Activated CD4-positive, alpha-beta memory T cell treated with anti-CD3 and anti-CD28 coated beads for 36 hours (primary cell): ENCODE measurements around the gene FAIM2. TPM values are rescaled to one million over a fixed set of nuclear protein-coding genes. Genes with fewer than 3 reads are reported as not detected.

Experiments
- CTCF ChIA-PET: fragments of 350-600 bp; sonication (Branson Sonifier 250); formaldehyde crosslinking; loops from one replicate; lab custom pipeline; 2021; ENCODE audit warnings: antibody characterized with exemption, inconsistent platforms; lab: Charles Lee
- POLR2A ChIA-PET: fragments of 350-600 bp; sonication (Branson Sonifier 250); formaldehyde crosslinking; loops from one replicate; lab custom pipeline; 2021; ENCODE audit warnings: antibody characterized with exemption; lab: Charles Lee
- DNase-seq: peaks from one replicate; pipeline ENCODE4 v3.0.0-alpha.2; 2020
- H3K27ac Mint-ChIP-seq: one replicate; pipeline ENCODE4 v1.8.0; 2021; ENCODE audit warnings: mixed read lengths
- H3K27me3 Mint-ChIP-seq: one replicate; pipeline ENCODE4 v1.8.0; 2021; ENCODE audit warnings: mixed read lengths
- H3K36me3 Mint-ChIP-seq: one replicate; pipeline ENCODE4 v1.8.0; 2021; ENCODE audit warnings: mixed read lengths
- H3K4me1 Mint-ChIP-seq: one replicate; pipeline ENCODE4 v1.8.0; 2021; ENCODE audit warnings: low read depth, mixed read lengths
- H3K4me3 Mint-ChIP-seq: one replicate; pipeline ENCODE4 v1.8.0; 2021; ENCODE audit warnings: mild to moderate bottlenecking, mixed read lengths
- H3K9me3 Mint-ChIP-seq: one replicate; pipeline ENCODE4 v1.8.0; 2021; ENCODE audit warnings: mixed read lengths
- intact Hi-C: fragments of 100-400 bp; cut with micrococcal nuclease; formaldehyde crosslinking; loops from one replicate; pipeline ENCODE4 v1.15.1; 2023
- total RNA-seq, 2 experiments: library from RNA; stranded (reverse); gene quantifications; one replicate each; pipeline ENCODE4 v1.2.3, GENCODE V29; 2021

The FAIM2 gene
- total RNA-seq, 2 experiments from 2014 or later = 1.7 to 2.1 TPM

GRCh38 chr12:49891012-49891411 lies 12.7 kb downstream of the FAIM2 start:
- POLR2A ChIA-PET = no interaction called here
- H3K27ac Mint-ChIP-seq = no peak overlapping the region

GRCh38 chr12:49890096-49890461 lies 13.6 kb downstream of the FAIM2 start:
- ChIA-PET POLR2A (no interaction called here), CTCF (interaction anchor here (0.8 kb wide), 1 partner anchor 77 kb away, joined by 3 read pairs; no protein-coding TSS in a partner anchor)
- no peaks in the 10 kb centered on the region for H3K36me3 Mint-ChIP-seq
- DNase-seq = no peak
- no peaks in the 10 kb centered on the region for H3K4me1 Mint-ChIP-seq
- H3K9me3 Mint-ChIP-seq = no peaks in the 10 kb centered on the region
- intact Hi-C loops = no loop called here
- no peak overlapping the region for H3K4me3 Mint-ChIP-seq
- no peak overlapping the region for H3K27ac Mint-ChIP-seq
- H3K27me3 Mint-ChIP-seq = peaks cover 8% of the 10 kb centered on the region

More at GRCh38 chr12:49891012-49891411, 12.7 kb downstream of the FAIM2 start:
- Mint-ChIP-seq H3K36me3 (no peaks in the 10 kb centered on the region), H3K4me3 (no peak overlapping the region), H3K9me3 (no peaks in the 10 kb centered on the region), H3K27me3 (peaks cover 5% of the 10 kb centered on the region), H3K4me1 (no peaks in the 10 kb centered on the region)
- CTCF ChIA-PET = no interaction called here
- intact Hi-C loops = no loop called here
- no peak for DNase-seq

- no peak for DNase-seq
- no peak overlapping the region for H3K4me3 Mint-ChIP-seq
- intact Hi-C loops = no loop called here
- POLR2A ChIA-PET = no interaction called here
- no peaks in the 10 kb centered on the region for H3K9me3 Mint-ChIP-seq
- CTCF ChIA-PET = interaction anchor here (0.8 kb wide), 1 partner anchor 78 kb away, joined by 3 read pairs; no protein-coding TSS in a partner anchor
- no peaks in the 10 kb centered on the region for H3K36me3 Mint-ChIP-seq
- no peaks in the 10 kb centered on the region for H3K4me1 Mint-ChIP-seq
- H3K27ac Mint-ChIP-seq = no peak overlapping the region
- H3K27me3 Mint-ChIP-seq = peaks cover 8% of the 10 kb centered on the region
Observed at GRCh38 chr12:49889361-49890095, 14.2 kb downstream of the FAIM2 start.

- H3K36me3 Mint-ChIP-seq = no peaks in the 10 kb centered on the region
- ChIA-PET POLR2A (no interaction called here), CTCF (no interaction called here)
- peaks cover 8% of the 10 kb centered on the region for H3K27me3 Mint-ChIP-seq
- H3K9me3 Mint-ChIP-seq = no peaks in the 10 kb centered on the region
- no peak overlapping the region for H3K27ac Mint-ChIP-seq
- H3K4me3 Mint-ChIP-seq = no peak overlapping the region
- DNase-seq = no peak
- intact Hi-C loops = no loop called here
- no peaks in the 10 kb centered on the region for H3K4me1 Mint-ChIP-seq
Observed at GRCh38 chr12:49888461-49889151, 15.1 kb downstream of the FAIM2 start.

GRCh38 chr12:49887536-49888401 lies 15.9 kb downstream of the FAIM2 start:
- peaks cover 8% of the 10 kb centered on the region for H3K27me3 Mint-ChIP-seq
- POLR2A ChIA-PET = no interaction called here
- intact Hi-C loops = no loop called here
- H3K27ac Mint-ChIP-seq = no peak overlapping the region
- H3K36me3 Mint-ChIP-seq = no peaks in the 10 kb centered on the region
- CTCF ChIA-PET = interaction anchor here (0.5 to 1.5 kb wide), 2 partner anchors 21 to 545 kb away, joined by 3 to 5 read pairs; no protein-coding TSS in a partner anchor
- no peaks in the 10 kb centered on the region for H3K4me1 Mint-ChIP-seq
- no peaks in the 10 kb centered on the region for H3K9me3 Mint-ChIP-seq
- H3K4me3 Mint-ChIP-seq = no peak overlapping the region
- no peak for DNase-seq

GRCh38 chr12:49887091-49887490 lies 16.6 kb downstream of the FAIM2 start:
- H3K27me3 Mint-ChIP-seq = peaks cover 8% of the 10 kb centered on the region
- H3K9me3 Mint-ChIP-seq = no peaks in the 10 kb centered on the region

GRCh38 chr12:49885663-49886461 lies 17.8 kb downstream of the FAIM2 start:
- peaks cover 8% of the 10 kb centered on the region for H3K27me3 Mint-ChIP-seq
- DNase-seq = no peak
- intact Hi-C loops = no loop called here
- POLR2A ChIA-PET = no interaction called here
- no peaks in the 10 kb centered on the region for H3K4me1 Mint-ChIP-seq
- H3K36me3 Mint-ChIP-seq = no peaks in the 10 kb centered on the region
- CTCF ChIA-PET = interaction anchor here (0.6 to 1.5 kb wide), 2 partner anchors 9 to 19 kb away, joined by 3 to 5 read pairs; no protein-coding TSS in a partner anchor
- H3K9me3 Mint-ChIP-seq = no peaks in the 10 kb centered on the region
- no peak overlapping the region for H3K4me3 Mint-ChIP-seq
- no peak overlapping the region for H3K27ac Mint-ChIP-seq

More at GRCh38 chr12:49887091-49887490, 16.6 kb downstream of the FAIM2 start:
- Mint-ChIP-seq H3K27ac (no peak overlapping the region), H3K36me3 (no peaks in the 10 kb centered on the region), H3K4me3 (no peak overlapping the region), H3K4me1 (no peaks in the 10 kb centered on the region)
- CTCF ChIA-PET = interaction anchor here (0.5 to 1.5 kb wide), 2 partner anchors 21 to 546 kb away, joined by 3 to 5 read pairs; no protein-coding TSS in a partner anchor
- no peak for DNase-seq
- intact Hi-C loops = no loop called here
- POLR2A ChIA-PET = no interaction called here

- H3K27me3 Mint-ChIP-seq = peaks cover 8% of the 10 kb centered on the region
- no peaks in the 10 kb centered on the region for H3K36me3 Mint-ChIP-seq
- no peaks in the 10 kb centered on the region for H3K4me1 Mint-ChIP-seq
- ChIA-PET POLR2A (no interaction called here), CTCF (no interaction called here)
- no peak overlapping the region for H3K4me3 Mint-ChIP-seq
- no peak for DNase-seq
- H3K27ac Mint-ChIP-seq = no peak overlapping the region
- intact Hi-C loops = no loop called here
- H3K9me3 Mint-ChIP-seq = peaks cover 6% of the 10 kb centered on the region
Observed at GRCh38 chr12:49885118-49885517, 18.6 kb downstream of the FAIM2 start.

GRCh38 chr12:49882851-49883464 lies 20.7 kb downstream of the FAIM2 start:
- Mint-ChIP-seq H3K27ac (no peak overlapping the region), H3K36me3 (no peaks in the 10 kb centered on the region), H3K9me3 (peaks cover 27% of the 10 kb centered on the region), H3K27me3 (peaks cover 8% of the 10 kb centered on the region), H3K4me1 (no peaks in the 10 kb centered on the region), H3K4me3 (no peak overlapping the region)
- CTCF ChIA-PET = interaction anchor here (0.9 kb wide), 2 partner anchors 16 to 173 kb away, joined by 3 read pairs; no protein-coding TSS in a partner anchor
- intact Hi-C loops = no loop called here
- DNase-seq = no peak
- POLR2A ChIA-PET = no interaction called here

- ChIA-PET POLR2A (no interaction called here), CTCF (interaction anchor here (0.9 kb wide), 2 partner anchors 16 to 174 kb away, joined by 3 read pairs; no protein-coding TSS in a partner anchor)
- no peaks in the 10 kb centered on the region for H3K4me1 Mint-ChIP-seq
- H3K27ac Mint-ChIP-seq = no peak overlapping the region
- DNase-seq = no peak
- intact Hi-C loops = no loop called here
- no peaks in the 10 kb centered on the region for H3K36me3 Mint-ChIP-seq
- H3K4me3 Mint-ChIP-seq = no peak overlapping the region
- peaks cover 31% of the 10 kb centered on the region for H3K9me3 Mint-ChIP-seq
- peaks cover 8% of the 10 kb centered on the region for H3K27me3 Mint-ChIP-seq
Observed at GRCh38 chr12:49882248-49882850, 21.4 kb downstream of the FAIM2 start.
